ENCODE measurements around the gene HM13. TPM values are rescaled to one million over a fixed set of nuclear protein-coding genes. Genes with fewer than 3 reads are reported as not detected.
"Not testable (repeated sequence)": the region's sequence is repeated elsewhere in the genome, so short reads cannot be mapped to it uniquely, and the experiment has no call there.

HM13 gene
- polyA plus RNA-seq, 2 of the 4 experiments (the other 2 are of a cell fraction): 164 to 178 TPM

- FAIRE-seq (no peak), DNase-seq (ENCODE audit: low read depth in 1 of 2, low spot score in 1 of 2) (no peak), ATAC-seq (no peak)
- no peak for TF ChIP-seq ESRRA (IDR thresholded peaks at IDR 0.05; ENCODE audit: borderline replicate concordance, low read length)
- TF ChIP-seq, protein P1, sequence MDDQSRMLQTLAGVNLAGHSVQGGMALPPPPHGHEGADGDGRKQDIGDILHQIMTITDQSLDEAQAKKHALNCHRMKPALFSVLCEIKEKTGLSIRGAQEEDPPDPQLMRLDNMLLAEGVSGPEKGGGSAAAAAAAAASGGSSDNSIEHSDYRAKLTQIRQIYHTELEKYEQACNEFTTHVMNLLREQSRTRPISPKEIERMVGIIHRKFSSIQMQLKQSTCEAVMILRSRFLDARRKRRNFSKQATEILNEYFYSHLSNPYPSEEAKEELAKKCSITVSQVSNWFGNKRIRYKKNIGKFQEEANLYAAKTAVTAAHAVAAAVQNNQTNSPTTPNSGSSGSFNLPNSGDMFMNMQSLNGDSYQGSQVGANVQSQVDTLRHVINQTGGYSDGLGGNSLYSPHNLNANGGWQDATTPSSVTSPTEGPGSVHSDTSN (IDR thresholded peaks at IDR 0.05): no peak
- TF ChIP-seq RCOR1 (IDR thresholded peaks at IDR 0.05; ENCODE audit: low read depth, low read length): no peak
- TF ChIP-seq, protein P2, sequence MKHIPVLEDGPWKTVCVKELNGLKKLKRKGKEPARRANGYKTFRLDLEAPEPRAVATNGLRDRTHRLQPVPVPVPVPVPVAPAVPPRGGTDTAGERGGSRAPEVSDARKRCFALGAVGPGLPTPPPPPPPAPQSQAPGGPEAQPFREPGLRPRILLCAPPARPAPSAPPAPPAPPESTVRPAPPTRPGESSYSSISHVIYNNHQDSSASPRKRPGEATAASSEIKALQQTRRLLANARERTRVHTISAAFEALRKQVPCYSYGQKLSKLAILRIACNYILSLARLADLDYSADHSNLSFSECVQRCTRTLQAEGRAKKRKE (CRISPR knock-in tag; IDR thresholded peaks at IDR 0.05; ENCODE audit: low read depth): no peak
- TF ChIP-seq ZSCAN20 (CRISPR knock-in tag; IDR thresholded peaks at IDR 0.05): no peak
- TF ChIP-seq TP53 (CRISPR knock-in tag; IDR thresholded peaks at IDR 0.05): no peak
- no peak for TF ChIP-seq HEYL (CRISPR knock-in tag; IDR thresholded peaks at IDR 0.05)
- TF ChIP-seq BHLHE40 (IDR thresholded peaks at IDR 0.05; ENCODE audit: low read depth, low read length): no peak
- no peak for TF ChIP-seq ZC3H11A (IDR thresholded peaks at IDR 0.05)
- no peak for TF ChIP-seq PHF8 (IDR thresholded peaks at IDR 0.05; ENCODE audit: borderline replicate concordance, low read depth)
- TF ChIP-seq JUN (IDR thresholded peaks at IDR 0.05): no peak
- TF ChIP-seq FOSB (CRISPR knock-in tag; IDR thresholded peaks at IDR 0.05): no peak
- no peak for TF ChIP-seq NFE2L2 (conservative IDR thresholded peaks at IDR 0.05; ENCODE audit: low read length)
- TF ChIP-seq TFCP2L1 (CRISPR knock-in tag; IDR thresholded peaks at IDR 0.05): no peak
- no peak for TF ChIP-seq KDM1A (IDR thresholded peaks at IDR 0.05; ENCODE audit: low read depth)
- WGBS (ENCODE audit: missing lambda C conversion rate): 92% methylated on average over 6 of the region's 6 CpGs
- no peak overlapping the region for H3K4me3 ChIP-seq
- H3K27ac ChIP-seq: peak overlapping the region in 1 of 2 experiments; percentile 22; a peak in 1 of 6 replicates
- H3K4me2 ChIP-seq: no peak overlapping the region
- ChIA-PET CTCF (interaction anchor here (0.6 to 14.5 kb wide), 7 partner anchors 9 to 168 kb away, joined by 3 to 903 read pairs (median 3); partner anchors contain the start of gene ID1), POLR2A (interaction anchor here (0.6 to 0.9 kb wide), 2 partner anchors 25 to 29 kb away, joined by 3 read pairs; partner anchors contain the start of gene ID1)
- no peaks in the 10 kb centered on the region for H3K9me3 ChIP-seq
- H3K4me1 ChIP-seq: peaks cover 4% of the 10 kb centered on the region
These were observed 65.0 kb downstream of the HM13 start for GRCh38 chr20:31579245-31579644.

GRCh38 chr20:31579941-31580651 lies 65.9 kb downstream of the HM13 start:
- ChIA-PET POLR2A (interaction anchor here (0.5 to 0.9 kb wide), 3 partner anchors 13 to 28 kb away, joined by 3 read pairs; partner anchors contain the start of gene ID1), CTCF (interaction anchor here (0.6 to 1.8 kb wide), 6 partner anchors 9 to 167 kb away, joined by 3 to 11 read pairs (median 3); no protein-coding TSS in a partner anchor)
- not testable (repeated sequence) for H3K4me1 ChIP-seq; ATAC-seq; H3K9me3 ChIP-seq; FAIRE-seq; H3K4me2 ChIP-seq; H3K4me3 ChIP-seq; DNase-seq (ENCODE audit: low read depth in 1 of 2, low spot score in 1 of 2)
- WGBS (ENCODE audit: missing lambda C conversion rate): 95% methylated on average over 17 of the region's 17 CpGs
- TF ChIP-seq CEBPB (IDR thresholded peaks at IDR 0.05): peak in 1 of 2 experiments; percentile 60; a peak in 1 of 4 replicates
- peak overlapping the region in 1 of 2 experiments; percentile 11; a peak in 3 of 6 replicates for H3K27ac ChIP-seq

DNA sequence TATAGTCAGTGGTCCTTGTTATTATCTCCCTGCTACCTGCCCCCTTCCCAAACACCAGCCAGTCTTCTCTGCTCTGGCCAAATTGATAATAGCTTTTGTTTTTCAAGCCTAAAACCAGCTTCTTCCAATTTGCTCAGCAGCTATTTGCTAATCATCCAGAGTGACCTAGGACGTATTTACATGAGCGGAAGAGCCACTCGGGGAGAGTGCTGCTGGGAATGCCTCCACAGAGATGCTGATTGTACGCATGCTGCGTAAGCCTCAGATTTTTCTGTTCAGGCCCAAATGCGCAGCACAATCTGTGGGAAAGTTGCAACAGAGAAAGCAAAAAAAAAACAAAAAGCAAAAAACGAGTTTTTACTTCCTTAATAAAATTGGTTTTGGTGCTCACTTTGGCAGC lies 66.5 kb downstream of the HM13 start:
- no peaks in the 10 kb centered on the region for H3K9me3 ChIP-seq
- DNase-seq (ENCODE audit: low read depth in 1 of 2, low spot score in 1 of 2): no peak
- H3K4me3 ChIP-seq: no peak overlapping the region
- CTCF ChIA-PET: interaction anchor here (1.5 to 1.8 kb wide), 2 partner anchors 11 to 31 kb away, joined by 7 to 11 read pairs; no protein-coding TSS in a partner anchor
- ATAC-seq: no peak
- H3K4me1 ChIP-seq: no peaks in the 10 kb centered on the region
- TF ChIP-seq RCOR1 (IDR thresholded peaks at IDR 0.05; ENCODE audit: low read depth, low read length) (no peak), POLR2AphosphoS2 (conservative IDR thresholded peaks at IDR 0.05; ENCODE audit: low read length) (no peak), KDM1A (IDR thresholded peaks at IDR 0.05; ENCODE audit: low read depth) (no peak), TFCP2L1 (CRISPR knock-in tag; IDR thresholded peaks at IDR 0.05) (no peak)
- TF ChIP-seq, protein P3, sequence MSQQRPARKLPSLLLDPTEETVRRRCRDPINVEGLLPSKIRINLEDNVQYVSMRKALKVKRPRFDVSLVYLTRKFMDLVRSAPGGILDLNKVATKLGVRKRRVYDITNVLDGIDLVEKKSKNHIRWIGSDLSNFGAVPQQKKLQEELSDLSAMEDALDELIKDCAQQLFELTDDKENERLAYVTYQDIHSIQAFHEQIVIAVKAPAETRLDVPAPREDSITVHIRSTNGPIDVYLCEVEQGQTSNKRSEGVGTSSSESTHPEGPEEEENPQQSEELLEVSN (IDR thresholded peaks at IDR 0.05; ENCODE audit: borderline replicate concordance, low read depth): no peak
- H3K27ac ChIP-seq: peak overlapping the region in 1 of 2 experiments; percentile 11; a peak in 3 of 6 replicates
- no peak overlapping the region for H3K4me2 ChIP-seq
- FAIRE-seq: no peak
- WGBS (ENCODE audit: missing lambda C conversion rate): 77% methylated on average over 7 of the region's 7 CpGs
- POLR2A ChIA-PET: interaction anchor here (0.5 kb wide), 1 partner anchor 12 kb away, joined by 3 read pairs; no protein-coding TSS in a partner anchor

All from A549 (cell line).